Midbrain (tissue), 1 donor: ENCODE results near the gene FCGR3A.
A peak's percentile ranks its signal among the peaks of the same experiment; 100 is the strongest.
"Not testable (repeated sequence)": the region's sequence is repeated elsewhere in the genome, so short reads cannot be mapped to it uniquely, and the experiment has no call there.

Experiments used
- DNase-seq: peaks from one replicate; lab custom pipeline; 2025; lab: John Stamatoyannopoulos, UW

FCGR3A gene

GRCh38 chr1:161530158-161530557 lies 19.5 kb downstream of the FCGR3A start:
- DNase-seq: peak; percentile 84

GRCh38 chr1:161529463-161530104 lies 20.0 kb downstream of the FCGR3A start:
- DNase-seq: not testable (repeated sequence)

- not testable (repeated sequence) for DNase-seq
These were observed 21.1 kb downstream of the FCGR3A start for GRCh38 chr1:161528550-161528949.

GRCh38 chr1:161525918-161526317 lies 23.7 kb downstream of the FCGR3A start:
- DNase-seq: not testable (repeated sequence)

GRCh38 chr1:161525321-161525720 lies 24.3 kb downstream of the FCGR3A start:
- DNase-seq: not testable (repeated sequence)

- DNase-seq: not testable (repeated sequence)
These were observed 24.8 kb downstream of the FCGR3A start for GRCh38 chr1:161524742-161525291.

GRCh38 chr1:161523817-161524741 lies 25.5 kb downstream of the FCGR3A start, which contains the start of gene HSPA6:
TSS of gene HSPA6 (plus strand) at chr1:161524540. CDS start at chr1:161524659, 119 bp downstream.
- peak; percentile 95 for DNase-seq

- DNase-seq: not testable (repeated sequence)
These were observed 26.4 kb downstream of the FCGR3A start for GRCh38 chr1:161523041-161523816.

- not testable (repeated sequence) for DNase-seq
These were observed 35.7 kb downstream of the FCGR3A start for GRCh38 chr1:161513953-161514352.

GRCh38 chr1:161513448-161513780 lies 36.2 kb downstream of the FCGR3A start:
- not testable (repeated sequence) for DNase-seq

GRCh38 chr1:161512636-161513447 lies 36.8 kb downstream of the FCGR3A start:
- DNase-seq: not testable (repeated sequence)

- DNase-seq: no peak
These were observed 37.9 kb downstream of the FCGR3A start for GRCh38 chr1:161511756-161512060.

GRCh38 chr1:161511018-161511755 lies 38.4 kb downstream of the FCGR3A start:
- no peak for DNase-seq

- DNase-seq: no peak
These were observed 39.1 kb downstream of the FCGR3A start for GRCh38 chr1:161510477-161510876.

- DNase-seq: no peak
These were observed 43.0 kb downstream of the FCGR3A start for GRCh38 chr1:161506336-161507223.

- no peak for DNase-seq
These were observed 43.9 kb downstream of the FCGR3A start for GRCh38 chr1:161505686-161506085.

GRCh38 chr1:161503394-161503748 lies 46.2 kb downstream of the FCGR3A start:
- DNase-seq: no peak

- no peak for DNase-seq
These were observed 46.8 kb downstream of the FCGR3A start for GRCh38 chr1:161502641-161503393.

- no peak for DNase-seq
These were observed 47.4 kb downstream of the FCGR3A start for GRCh38 chr1:161502181-161502580.
